SK-N-MC (cell line): ENCODE data around the gene ANO2.

Experiments used
- EZH2 ChIP-seq: fragments of 200-600 bp; sonication (generic); IDR thresholded peaks from one replicate; pipeline ENCODE4 v1.6.1; 2017; ENCODE audit warnings: antibody characterized with exemption
- FOXP2 ChIP-seq: optimal IDR thresholded peaks from 2 replicates; pipeline ENCODE3; 2011; ENCODE audit warnings: mild to moderate bottlenecking, moderate library complexity; ENCODE audit not compliant: insufficient read depth; ENCODE audit errors: extremely low read length, control extremely low read depth
- POLR2AphosphoS5 ChIP-seq: IDR thresholded peaks from 2 replicates; pipeline ENCODE4 v1.6.1; 2012; ENCODE audit warnings: mild to moderate bottlenecking, low read depth, low read length, borderline replicate concordance

GRCh38 chr12:5720381-5721005 is 224.6 kb downstream of the ANO2 start:
- no peak for TF ChIP-seq POLR2AphosphoS5
- TF ChIP-seq EZH2, result no peak
- no peak for TF ChIP-seq FOXP2
